ENCODE results near the gene HCN2.

GRCh38 chr19:576768-577438, 12.8 kb upstream of the HCN2 start:
- TF ChIP-seq CTCF (IDR thresholded peaks at IDR 0.05; ENCODE audit: low read length) (no peak), EZH2 (IDR thresholded peaks at IDR 0.05; ENCODE audit: borderline replicate concordance, low read length) (no peak)

Measured in OCI-LY1 (cell line).